SW 1271 (cell line): ENCODE measurements around the gene IKZF5.
A peak's percentile ranks its signal among the peaks of the same experiment; 100 is the strongest.

Experiments
- DNase-seq, 2 experiments: peaks; one replicate each; lab custom pipeline; 2025; lab: John Stamatoyannopoulos, UW

The IKZF5 gene, protein sequence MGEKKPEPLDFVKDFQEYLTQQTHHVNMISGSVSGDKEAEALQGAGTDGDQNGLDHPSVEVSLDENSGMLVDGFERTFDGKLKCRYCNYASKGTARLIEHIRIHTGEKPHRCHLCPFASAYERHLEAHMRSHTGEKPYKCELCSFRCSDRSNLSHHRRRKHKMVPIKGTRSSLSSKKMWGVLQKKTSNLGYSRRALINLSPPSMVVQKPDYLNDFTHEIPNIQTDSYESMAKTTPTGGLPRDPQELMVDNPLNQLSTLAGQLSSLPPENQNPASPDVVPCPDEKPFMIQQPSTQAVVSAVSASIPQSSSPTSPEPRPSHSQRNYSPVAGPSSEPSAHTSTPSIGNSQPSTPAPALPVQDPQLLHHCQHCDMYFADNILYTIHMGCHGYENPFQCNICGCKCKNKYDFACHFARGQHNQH

DNA sequence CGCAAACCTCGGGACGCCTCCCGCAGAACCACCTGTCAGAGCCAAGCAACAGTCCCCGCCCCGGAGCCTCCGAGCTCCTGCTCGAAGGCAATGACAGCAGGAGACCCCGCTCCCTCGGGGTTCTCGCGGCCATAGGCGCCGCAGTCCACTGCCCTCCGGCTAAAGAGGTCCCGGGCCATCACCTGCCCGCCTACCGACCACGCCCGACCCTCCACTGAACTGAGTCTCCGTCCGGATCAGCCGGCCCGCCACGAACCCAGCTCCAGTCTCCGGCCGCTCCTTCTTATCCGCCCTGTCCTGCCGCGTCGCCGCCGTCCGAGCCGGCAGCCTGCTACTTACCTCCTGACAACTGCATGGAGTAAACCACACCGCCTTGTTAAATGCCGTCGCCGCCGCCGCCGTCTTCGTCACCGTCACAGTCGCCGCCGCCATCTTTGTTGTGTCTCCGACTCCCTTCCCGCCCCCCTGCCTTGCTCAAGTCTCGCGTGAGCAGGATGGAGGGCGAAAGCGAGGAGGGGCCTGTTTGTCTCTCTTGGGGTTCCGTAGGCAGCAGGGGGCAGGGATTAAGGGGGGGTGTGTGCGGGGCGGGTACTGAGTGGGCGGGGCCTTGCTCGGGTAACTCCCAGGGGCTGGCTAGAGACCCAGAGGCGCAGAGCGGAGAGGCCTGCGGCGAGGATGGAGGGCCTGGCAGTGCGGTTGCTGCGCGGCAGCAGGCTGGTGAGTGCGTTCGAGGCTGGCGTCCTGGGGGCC lies at the start of gene IKZF5, which contains the start of gene ACADSB:
Gene IKZF5 (minus strand): TSS at position 441 of the 750 bp plus-strand sequence. CDS start 10,170 bp downstream, outside the sequence.
Gene ACADSB (plus strand): TSS at position 652 of the 750 bp plus-strand sequence. CDS start 24 bp downstream, at position 676.
- peak; percentile 84 to 90 for DNase-seq

GRCh38 chr10:123057968-123058367 lies 49.4 kb upstream of the IKZF5 start:
- DNase-seq = no peak

DNA sequence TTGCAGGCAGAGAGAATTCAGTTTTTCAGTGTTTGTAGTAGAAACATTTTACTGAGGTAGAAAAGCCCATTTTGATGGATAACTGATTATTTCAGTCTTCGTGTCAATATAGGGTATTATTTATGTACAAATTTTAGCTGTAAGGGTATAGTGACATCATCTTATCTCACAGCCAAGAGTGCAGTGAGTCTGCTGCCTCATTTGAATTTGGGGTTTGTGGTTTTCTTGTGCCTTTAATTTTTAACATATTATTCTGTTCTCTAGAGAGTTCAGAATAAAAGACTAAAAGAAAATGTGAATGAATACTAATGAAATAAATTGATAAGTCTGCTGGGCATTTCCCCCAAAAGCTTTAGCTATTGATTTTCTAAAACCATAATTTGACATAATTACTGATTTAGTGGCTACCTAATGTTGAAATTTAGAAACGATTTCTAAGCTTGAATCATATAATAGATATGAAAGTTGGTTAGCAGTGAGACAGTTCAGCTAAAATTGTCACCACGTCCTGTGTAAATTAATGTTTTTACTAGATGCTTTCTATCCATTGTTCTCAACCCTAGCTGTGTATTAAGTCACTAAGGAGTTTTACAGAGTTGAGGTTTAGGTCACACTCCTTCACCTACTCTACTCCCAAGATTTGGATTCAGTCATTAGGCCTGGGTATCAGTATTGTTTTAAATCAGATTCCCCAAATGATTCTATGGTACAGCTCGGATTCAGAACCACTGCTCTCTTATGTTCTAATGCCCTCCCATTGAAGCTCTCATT lies 37.6 kb upstream of the IKZF5 start:
- no peak for DNase-seq

- peak; percentile 10 to 43 for DNase-seq
Measured at GRCh38 chr10:123044391-123044790, 35.8 kb upstream of the IKZF5 start.

- DNase-seq = peak; percentile 14 to 61
Measured at GRCh38 chr10:123043409-123043925, 34.9 kb upstream of the IKZF5 start.

GRCh38 chr10:123042708-123043408 lies 34.3 kb upstream of the IKZF5 start:
- no peak for DNase-seq

DNA sequence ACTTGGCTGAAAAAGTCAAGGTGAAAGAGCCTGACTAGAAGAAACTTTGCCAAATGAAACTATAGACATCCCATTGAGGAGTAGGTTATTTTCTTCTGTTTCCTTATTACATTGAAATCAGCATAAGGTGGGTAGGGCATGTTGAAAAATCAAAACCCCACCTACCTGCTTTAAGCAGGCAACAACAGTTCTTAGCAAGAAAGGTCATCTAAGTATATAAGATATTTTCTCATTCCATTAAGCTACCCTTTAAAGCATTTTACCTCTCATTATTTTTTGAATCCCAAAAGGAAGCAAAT lies 31.0 kb upstream of the IKZF5 start:
- DNase-seq = no peak

DNA sequence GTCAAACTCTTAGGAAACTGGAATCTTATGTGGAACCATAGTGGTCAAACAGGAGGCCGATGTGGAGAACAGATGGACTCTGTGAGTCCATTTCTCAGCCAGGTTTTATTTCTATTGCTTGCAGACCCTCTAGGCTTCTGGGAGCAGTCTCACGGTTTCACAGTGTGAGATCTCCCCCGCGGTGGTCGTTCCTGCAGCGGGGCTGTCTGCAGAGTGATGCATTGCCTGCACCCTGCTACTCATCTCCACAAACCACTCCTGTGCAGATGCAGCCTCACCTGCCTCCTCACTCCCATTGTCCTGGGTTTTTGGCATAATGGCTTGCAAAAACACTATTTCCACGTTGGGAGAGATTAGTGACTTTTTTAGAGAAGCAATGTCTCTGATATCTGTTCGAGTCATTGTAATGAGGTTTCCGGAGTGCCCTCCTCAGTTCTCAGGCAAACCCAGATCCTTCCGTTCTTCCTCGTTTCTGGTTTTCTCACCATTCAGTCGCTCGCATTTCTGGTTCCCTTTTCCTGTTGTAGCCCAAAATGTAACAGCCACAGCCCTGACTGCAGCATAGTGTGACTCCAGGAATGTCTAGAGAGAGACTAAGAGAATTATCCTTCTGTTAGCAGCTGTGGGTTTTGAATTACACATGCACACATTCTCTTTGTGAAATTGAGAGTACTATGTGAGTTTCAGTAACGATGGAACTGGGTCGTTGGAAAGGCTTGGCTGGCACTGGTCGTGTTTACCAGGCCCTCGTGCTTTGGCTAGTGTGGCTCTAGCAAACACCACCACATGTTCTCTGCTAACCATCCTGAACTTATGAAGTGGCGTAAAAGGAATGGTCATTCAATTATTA lies 30.4 kb upstream of the IKZF5 start:
- no peak for DNase-seq

DNA sequence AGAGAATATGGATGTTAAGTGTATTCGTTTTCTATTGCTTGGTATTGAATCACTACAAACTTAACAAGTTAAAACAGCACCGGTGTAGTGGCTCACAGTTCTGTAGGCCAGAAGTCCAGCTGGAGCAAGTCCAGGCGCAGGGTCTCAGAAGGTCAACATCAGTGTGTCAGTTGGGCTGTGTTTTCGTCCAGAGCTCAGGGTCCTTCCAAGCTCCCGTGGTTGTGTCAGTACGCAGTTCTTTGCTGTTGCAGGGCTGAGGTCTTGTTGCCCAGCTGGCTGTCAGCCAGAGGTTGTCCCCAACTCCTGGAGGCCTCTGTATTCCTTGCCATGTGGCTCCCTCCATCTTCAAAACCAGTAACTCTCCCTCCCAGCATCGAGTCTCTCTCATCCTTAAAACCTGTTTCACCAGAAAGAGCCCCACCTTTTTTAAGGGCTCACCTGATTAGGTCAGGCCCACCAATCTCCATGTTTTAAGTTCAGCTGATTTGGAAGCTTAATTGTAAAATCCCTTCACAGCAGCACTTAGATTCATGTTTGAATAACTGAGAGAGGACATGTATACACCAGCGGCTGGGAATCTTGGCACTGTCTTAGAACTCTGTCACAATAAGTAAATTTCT lies 27.0 kb upstream of the IKZF5 start:
- DNase-seq = no peak

- DNase-seq = no peak
Measured at GRCh38 chr10:123034332-123034731, 25.7 kb upstream of the IKZF5 start.

- DNase-seq = no peak
Measured at GRCh38 chr10:123031124-123031523, 22.5 kb upstream of the IKZF5 start.

GRCh38 chr10:123027861-123028260 lies 19.3 kb upstream of the IKZF5 start:
- DNase-seq = no peak

GRCh38 chr10:123026302-123026701 lies 17.7 kb upstream of the IKZF5 start:
- no peak for DNase-seq

GRCh38 chr10:123024540-123024939 lies 15.9 kb upstream of the IKZF5 start:
- no peak for DNase-seq

GRCh38 chr10:123021517-123021916 lies 12.9 kb upstream of the IKZF5 start:
- DNase-seq = peak in 1 of 2 experiments; percentile 7

DNA sequence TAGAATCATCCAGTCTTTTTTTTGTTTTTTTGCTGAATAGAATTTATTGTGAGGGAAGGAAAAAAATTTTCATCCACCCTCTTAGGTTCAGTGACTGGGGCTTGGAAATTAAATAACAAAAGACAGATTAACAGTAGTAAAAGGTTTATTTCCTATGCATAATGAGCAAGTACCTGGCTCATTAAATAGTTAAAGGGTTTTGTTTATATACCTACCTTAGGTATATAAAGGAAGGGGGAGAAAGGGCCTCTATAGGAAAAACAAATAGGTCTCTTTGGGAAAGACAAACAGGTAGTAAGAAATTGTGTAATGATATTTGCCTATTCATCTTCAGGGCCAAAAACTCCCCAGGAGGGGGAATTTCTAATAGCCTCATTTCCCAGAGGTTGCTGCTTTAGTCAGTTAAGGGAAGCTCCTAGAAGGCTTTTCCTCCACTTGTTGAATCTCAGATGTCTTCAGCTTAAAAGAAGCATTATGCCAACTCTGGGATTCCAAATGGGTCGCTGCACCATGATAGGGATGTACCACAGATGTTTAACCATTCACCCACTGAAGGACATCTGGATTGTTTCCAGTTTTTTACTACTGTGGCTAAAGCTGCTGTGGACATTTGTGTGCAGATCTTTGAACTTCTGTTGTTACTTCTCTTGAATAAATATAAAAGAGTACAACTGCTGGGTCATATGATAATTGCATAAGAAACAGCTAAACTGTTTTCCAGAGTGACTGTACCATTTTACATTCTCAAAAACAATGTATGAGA lies 11.5 kb upstream of the IKZF5 start:
- no peak for DNase-seq

GRCh38 chr10:123019264-123019663 lies 10.7 kb upstream of the IKZF5 start:
- DNase-seq = no peak

GRCh38 chr10:123018531-123018930 lies 9.9 kb upstream of the IKZF5 start:
- no peak for DNase-seq

GRCh38 chr10:123017421-123018165 lies 9.0 kb upstream of the IKZF5 start:
- DNase-seq = no peak
